Vagina (tissue), 2 donors: ENCODE results near the gene PCDH1. TPM values are rescaled to one million over a fixed set of nuclear protein-coding genes. Genes with fewer than 3 reads are reported as not detected.

Source experiments
- DNase-seq, 2 donors: peaks; one replicate each; pipeline ENCODE4 v3.0.0-alpha.2; 2017; ENCODE audit errors: extremely low spot score in 2 of 2
- H3K27ac ChIP-seq: fragments of 200-600 bp; sonication (generic); one replicate; pipeline ENCODE4 v1.5.1; 2019
- H3K27me3 ChIP-seq: fragments of 200-600 bp; sonication (generic); one replicate; pipeline ENCODE4 v1.5.1; 2019
- H3K36me3 ChIP-seq, 2 donors: fragments of 200-600 bp; sonication (generic); one replicate each; pipeline ENCODE4 v1.5.1; 2017 to 2019
- H3K4me1 ChIP-seq: fragments of 200-600 bp; sonication (generic); one replicate; pipeline ENCODE4 v1.5.1; 2019
- H3K4me3 ChIP-seq, 2 donors: fragments of 200-600 bp; sonication (generic); 1 replicate in 1 of 2; 2 replicates in 1 of 2; pipeline ENCODE4 v1.5.1; 2016 to 2019
- H3K9me3 ChIP-seq: fragments of 200-600 bp; sonication (generic); one replicate; pipeline ENCODE4 v1.5.1; 2019
- CTCF ChIP-seq, 3 experiments: fragments of 450-650 bp in 2 of 3; fragments of 200-600 bp in 1 of 3; sonication (generic) in 1 of 3; IDR thresholded peaks; one replicate each; pipeline ENCODE4 v1.5.1; 2017 to 2019; ENCODE audit warnings: antibody characterized with exemption in 3 of 3, mild to moderate bottlenecking in 2 of 3, moderate library complexity in 2 of 3
- POLR2A ChIP-seq, 2 donors: fragments of 450-650 bp; IDR thresholded peaks; one replicate each; pipeline ENCODE4 v1.6.1; 2017; ENCODE audit warnings: antibody characterized with exemption in 2 of 2, mild to moderate bottlenecking in 2 of 2, moderate library complexity in 2 of 2
- POLR2AphosphoS5 ChIP-seq, 2 donors: sonication (generic); formaldehyde crosslinking; IDR thresholded peaks; one replicate each; pipeline ENCODE4 v1.9.0; 2017; ENCODE audit warnings: antibody characterized with exemption in 2 of 2, mild to moderate bottlenecking in 2 of 2, low read depth in 1 of 2; ENCODE audit not compliant: insufficient read depth in 1 of 2
- intact Hi-C: fragments of 100-400 bp; cut with DNase I; formaldehyde crosslinking; loops from one replicate; pipeline ENCODE4 v1.15.1; 2023
- total RNA-seq: library from RNA; depleted of rRNA; stranded (reverse); fragments of >200 nt; gene quantifications from one replicate; pipeline ENCODE4 v1.2.3, GENCODE V29; 2016

Gene PCDH1
- total RNA-seq, 1 donor from 2014 or later: 38.8 TPM

- Histone ChIP-seq H3K4me3 (no peak overlapping the region), H3K36me3 (no peaks in the 10 kb centered on the region), H3K9me3 (no peaks in the 10 kb centered on the region), H3K27me3 (no peaks in the 10 kb centered on the region), H3K27ac (peak overlapping the region; percentile 53), H3K4me1 (peaks cover 21% of the 10 kb centered on the region)
- intact Hi-C loops: no loop called here
- DNase-seq: no peak
- TF ChIP-seq POLR2AphosphoS5 (IDR thresholded peaks at IDR 0.05; ENCODE audit: insufficient read depth in 1 of 2, low read depth in 1 of 2): peak; percentile 17 to 43
- no peak for TF ChIP-seq POLR2A (IDR thresholded peaks at IDR 0.05)
- no peak for TF ChIP-seq CTCF (IDR thresholded peaks at IDR 0.05)
Observed at GRCh38 chr5:141869514-141869913, 8.7 kb downstream of the PCDH1 start.

GRCh38 chr5:141869040-141869439, 9.2 kb downstream of the PCDH1 start:
- Histone ChIP-seq H3K4me3 (no peak overlapping the region), H3K9me3 (no peaks in the 10 kb centered on the region), H3K36me3 (no peaks in the 10 kb centered on the region), H3K4me1 (peaks cover 21% of the 10 kb centered on the region), H3K27ac (no peak overlapping the region), H3K27me3 (no peaks in the 10 kb centered on the region)
- intact Hi-C loops: no loop called here
- TF ChIP-seq POLR2A (IDR thresholded peaks at IDR 0.05): no peak
- TF ChIP-seq POLR2AphosphoS5 (IDR thresholded peaks at IDR 0.05; ENCODE audit: insufficient read depth in 1 of 2, low read depth in 1 of 2): no peak
- no peak for TF ChIP-seq CTCF (IDR thresholded peaks at IDR 0.05)
- no peak for DNase-seq

GRCh38 chr5:141868541-141868940, 9.7 kb downstream of the PCDH1 start:
- DNase-seq: no peak
- H3K27ac ChIP-seq: no peak overlapping the region
- intact Hi-C loops: no loop called here
- peaks cover 21% of the 10 kb centered on the region for H3K4me1 ChIP-seq
- no peaks in the 10 kb centered on the region for H3K27me3 ChIP-seq
- peaks cover 0 to 5% of the 10 kb centered on the region in 2 donors for H3K36me3 ChIP-seq
- TF ChIP-seq POLR2A (IDR thresholded peaks at IDR 0.05) (no peak), POLR2AphosphoS5 (IDR thresholded peaks at IDR 0.05; ENCODE audit: insufficient read depth in 1 of 2, low read depth in 1 of 2) (no peak), CTCF (IDR thresholded peaks at IDR 0.05) (no peak)
- no peak overlapping the region for H3K4me3 ChIP-seq
- no peaks in the 10 kb centered on the region for H3K9me3 ChIP-seq

- H3K4me1 ChIP-seq: peaks cover 21% of the 10 kb centered on the region
- no peaks in the 10 kb centered on the region for H3K27me3 ChIP-seq
- no peak for DNase-seq
- intact Hi-C loops: no loop called here
- no peak overlapping the region for H3K4me3 ChIP-seq
- H3K36me3 ChIP-seq: peaks cover 0 to 5% of the 10 kb centered on the region in 2 donors
- no peak overlapping the region for H3K27ac ChIP-seq
- H3K9me3 ChIP-seq: no peaks in the 10 kb centered on the region
- no peak for TF ChIP-seq POLR2A (IDR thresholded peaks at IDR 0.05)
- no peak for TF ChIP-seq POLR2AphosphoS5 (IDR thresholded peaks at IDR 0.05; ENCODE audit: insufficient read depth in 1 of 2, low read depth in 1 of 2)
- no peak for TF ChIP-seq CTCF (IDR thresholded peaks at IDR 0.05)
Observed at GRCh38 chr5:141867651-141868050, 10.6 kb downstream of the PCDH1 start.

- H3K9me3 ChIP-seq: no peaks in the 10 kb centered on the region
- peaks cover 0 to 5% of the 10 kb centered on the region in 2 donors for H3K36me3 ChIP-seq
- no peaks in the 10 kb centered on the region for H3K27me3 ChIP-seq
- no peak for DNase-seq
- TF ChIP-seq POLR2AphosphoS5 (IDR thresholded peaks at IDR 0.05; ENCODE audit: insufficient read depth in 1 of 2, low read depth in 1 of 2) (no peak), POLR2A (IDR thresholded peaks at IDR 0.05) (no peak), CTCF (IDR thresholded peaks at IDR 0.05) (no peak)
- peaks cover 21% of the 10 kb centered on the region for H3K4me1 ChIP-seq
- intact Hi-C loops: no loop called here
- H3K27ac ChIP-seq: no peak overlapping the region
- H3K4me3 ChIP-seq: no peak overlapping the region
Observed at GRCh38 chr5:141867139-141867538, 11.1 kb downstream of the PCDH1 start.
